ENCODE data around the gene POLR2H.

The POLR2H gene

GRCh38 chr3:184352149-184352785 is 9.2 kb upstream of the POLR2H start:
- CTCF ChIA-PET: interaction anchor here (1.1 to 1.4 kb wide), 3 partner anchors 8 to 189 kb away, joined by 3 read pairs; partner anchors contain the start of genes CLCN2 and POLR2H
- DNase-seq: no peak
- no peaks in the 10 kb centered on the region for H3K9me3 Mint-ChIP-seq
- no peaks in the 10 kb centered on the region for H3K27me3 Mint-ChIP-seq
- no peak overlapping the region for H3K27ac Mint-ChIP-seq
- H3K4me3 Mint-ChIP-seq: no peak overlapping the region
- no peaks in the 10 kb centered on the region for H3K4me1 Mint-ChIP-seq
- no peaks in the 10 kb centered on the region for H3K36me3 Mint-ChIP-seq

- Mint-ChIP-seq H3K27ac (no peak overlapping the region), H3K4me3 (no peak overlapping the region), H3K4me1 (no peaks in the 10 kb centered on the region), H3K36me3 (no peaks in the 10 kb centered on the region), H3K9me3 (no peaks in the 10 kb centered on the region), H3K27me3 (peaks cover under 1% of the 10 kb centered on the region)
- CTCF ChIA-PET: interaction anchor here (0.9 to 2.8 kb wide), 10 partner anchors 9 to 204 kb away, joined by 3 to 15 read pairs (median 3); partner anchors contain the start of genes CLCN2, FAM131A and POLR2H
- no peak for DNase-seq
Measured at GRCh38 chr3:184352897-184353545, 8.5 kb upstream of the POLR2H start.

DNA sequence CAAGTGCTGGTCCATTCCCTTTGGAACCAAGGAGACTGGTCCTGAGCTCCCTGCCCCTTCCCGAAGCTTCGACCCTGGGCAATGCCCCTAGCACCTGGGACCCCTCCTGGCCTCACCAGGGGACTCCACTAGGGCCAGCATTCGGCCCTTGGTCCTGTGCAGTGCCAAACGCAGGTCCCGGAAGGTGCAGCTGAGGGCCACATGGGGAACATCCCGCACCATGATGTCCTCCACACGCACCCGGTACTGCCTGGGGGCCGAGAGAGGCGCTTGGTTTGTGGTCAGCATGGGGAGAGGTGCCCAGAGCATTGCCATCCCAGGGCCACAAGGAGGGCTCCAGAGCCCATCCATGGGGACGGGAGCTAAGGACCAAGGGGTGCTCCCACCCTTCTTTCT is 8.0 kb upstream of the POLR2H start:
- peaks cover 6% of the 10 kb centered on the region for H3K27me3 Mint-ChIP-seq
- H3K27ac Mint-ChIP-seq: no peak overlapping the region
- DNase-seq: no peak
- no peaks in the 10 kb centered on the region for H3K36me3 Mint-ChIP-seq
- CTCF ChIA-PET: interaction anchor here (0.6 to 2.8 kb wide), 15 partner anchors 8 to 204 kb away, joined by 3 to 15 read pairs (median 3); partner anchors contain the start of gene FAM131A
- H3K4me1 Mint-ChIP-seq: no peaks in the 10 kb centered on the region
- no peak overlapping the region for H3K4me3 Mint-ChIP-seq
- no peaks in the 10 kb centered on the region for H3K9me3 Mint-ChIP-seq

- H3K9me3 Mint-ChIP-seq: no peaks in the 10 kb centered on the region
- CTCF ChIA-PET: interaction anchor here (0.6 to 2.8 kb wide), 16 partner anchors 9 to 203 kb away, joined by 3 to 15 read pairs (median 4); partner anchors contain the start of gene FAM131A
- no peaks in the 10 kb centered on the region for H3K36me3 Mint-ChIP-seq
- H3K27me3 Mint-ChIP-seq: peaks cover 12% of the 10 kb centered on the region
- no peak overlapping the region for H3K27ac Mint-ChIP-seq
- no peaks in the 10 kb centered on the region for H3K4me1 Mint-ChIP-seq
- peak; percentile 72 for DNase-seq
- H3K4me3 Mint-ChIP-seq: no peak overlapping the region
Measured at GRCh38 chr3:184354121-184354728, 7.3 kb upstream of the POLR2H start.

- H3K9me3 Mint-ChIP-seq: no peaks in the 10 kb centered on the region
- CTCF ChIA-PET: interaction anchor here (0.9 to 2.8 kb wide), 6 partner anchors 8 to 196 kb away, joined by 3 to 15 read pairs (median 4); partner anchors contain the start of gene FAM131A
- no peak overlapping the region for H3K4me3 Mint-ChIP-seq
- no peaks in the 10 kb centered on the region for H3K4me1 Mint-ChIP-seq
- no peak overlapping the region for H3K27ac Mint-ChIP-seq
- no peaks in the 10 kb centered on the region for H3K36me3 Mint-ChIP-seq
- peaks cover 15% of the 10 kb centered on the region for H3K27me3 Mint-ChIP-seq
- DNase-seq: no peak
Measured at GRCh38 chr3:184354754-184355153, 6.8 kb upstream of the POLR2H start.

DNA sequence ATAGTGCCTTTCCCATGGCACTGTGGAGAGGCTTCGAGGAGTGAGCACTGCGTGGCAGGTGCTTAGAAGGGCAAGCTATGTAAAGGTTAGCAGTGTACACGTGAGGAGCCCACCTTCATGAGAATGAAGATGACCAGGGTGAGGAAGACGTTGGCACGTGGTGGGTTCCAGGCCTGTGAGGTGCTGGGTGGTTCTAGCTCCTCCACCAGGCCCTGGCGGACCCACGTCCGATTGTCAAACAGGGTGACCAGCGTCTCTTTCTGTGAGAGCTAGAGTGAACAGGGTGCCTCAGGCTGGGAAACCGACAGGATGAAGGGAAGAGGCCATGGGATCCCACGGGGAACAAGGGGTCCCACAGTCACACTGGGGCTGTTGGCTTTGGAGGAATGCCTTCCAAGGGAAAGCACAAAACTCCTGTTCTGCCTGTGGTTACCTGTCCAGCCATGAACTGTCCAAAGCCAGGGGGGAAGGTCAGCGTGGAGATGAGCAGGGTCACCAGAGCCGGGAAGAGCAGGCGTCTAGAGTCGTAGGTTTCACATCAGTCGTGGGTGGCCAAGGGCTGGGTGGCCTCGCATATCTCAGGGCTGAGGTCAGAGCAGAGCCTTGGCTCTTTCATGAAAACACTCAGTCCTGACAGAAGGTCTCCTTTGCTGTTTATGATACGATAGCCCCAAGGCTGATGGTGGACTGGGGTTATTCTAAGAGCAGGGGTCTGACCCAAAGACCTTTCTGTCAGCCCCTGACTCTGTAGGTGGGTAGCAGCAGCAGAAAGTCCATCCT is 6.1 kb upstream of the POLR2H start:
- Mint-ChIP-seq H3K27me3 (peaks cover 22% of the 10 kb centered on the region), H3K36me3 (no peaks in the 10 kb centered on the region)

GRCh38 chr3:184357248-184358123 is 4.0 kb upstream of the POLR2H start:
- H3K4me3 Mint-ChIP-seq: no peak overlapping the region
- no peak overlapping the region for H3K27ac Mint-ChIP-seq
- CTCF ChIA-PET: no interaction called here

More for the DNA sequence above, 6.1 kb upstream of the POLR2H start:
- no peak for DNase-seq
- Mint-ChIP-seq H3K27ac (no peak overlapping the region), H3K4me1 (peaks cover 5% of the 10 kb centered on the region), H3K9me3 (no peaks in the 10 kb centered on the region), H3K4me3 (no peak overlapping the region)
- CTCF ChIA-PET: interaction anchor here (0.9 to 2.8 kb wide), 5 partner anchors 9 to 195 kb away, joined by 3 to 15 read pairs (median 4); no protein-coding TSS in a partner anchor

GRCh38 chr3:184358124-184358767 is 3.3 kb upstream of the POLR2H start:
- CTCF ChIA-PET: no interaction called here
- no peaks in the 10 kb centered on the region for H3K9me3 Mint-ChIP-seq
- peaks cover under 1% of the 10 kb centered on the region for H3K36me3 Mint-ChIP-seq
- no peak overlapping the region for H3K4me3 Mint-ChIP-seq
- H3K4me1 Mint-ChIP-seq: peaks cover 11% of the 10 kb centered on the region
- H3K27me3 Mint-ChIP-seq: peaks cover 29% of the 10 kb centered on the region
- no peak for DNase-seq
- no peak overlapping the region for H3K27ac Mint-ChIP-seq

More at GRCh38 chr3:184357248-184358123, 4.0 kb upstream of the POLR2H start:
- no peaks in the 10 kb centered on the region for H3K9me3 Mint-ChIP-seq
- H3K36me3 Mint-ChIP-seq: no peaks in the 10 kb centered on the region
- peaks cover 29% of the 10 kb centered on the region for H3K27me3 Mint-ChIP-seq
- DNase-seq: no peak
- peaks cover 11% of the 10 kb centered on the region for H3K4me1 Mint-ChIP-seq

DNA sequence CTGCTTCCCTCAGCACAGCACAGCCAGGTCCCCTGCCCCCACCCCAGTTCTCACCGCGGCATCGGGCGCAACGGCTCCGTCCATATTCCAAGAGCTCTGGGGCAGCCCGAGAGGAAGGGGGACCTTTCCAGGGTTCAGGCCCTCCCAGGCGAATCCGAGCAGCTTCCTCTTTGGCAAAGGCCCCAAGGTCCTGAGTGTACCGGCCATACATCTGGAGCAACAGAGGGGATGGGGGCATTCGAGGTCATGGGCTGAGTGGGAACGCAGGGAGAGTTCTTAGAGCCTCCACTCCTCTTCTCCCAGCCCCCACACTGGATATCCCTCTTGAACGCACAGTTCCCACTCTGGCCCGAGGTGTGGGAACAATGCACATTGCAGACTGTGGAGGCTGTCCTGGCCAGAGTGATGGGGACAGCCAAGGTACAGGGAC is 2.6 kb upstream of the POLR2H start:
- peaks cover 5% of the 10 kb centered on the region for H3K36me3 Mint-ChIP-seq
- H3K4me1 Mint-ChIP-seq: peaks cover 12% of the 10 kb centered on the region
- no peaks in the 10 kb centered on the region for H3K9me3 Mint-ChIP-seq
- no peak overlapping the region for H3K4me3 Mint-ChIP-seq
- no peak for DNase-seq
- H3K27ac Mint-ChIP-seq: no peak overlapping the region
- CTCF ChIA-PET: no interaction called here
- H3K27me3 Mint-ChIP-seq: peaks cover 29% of the 10 kb centered on the region

DNA sequence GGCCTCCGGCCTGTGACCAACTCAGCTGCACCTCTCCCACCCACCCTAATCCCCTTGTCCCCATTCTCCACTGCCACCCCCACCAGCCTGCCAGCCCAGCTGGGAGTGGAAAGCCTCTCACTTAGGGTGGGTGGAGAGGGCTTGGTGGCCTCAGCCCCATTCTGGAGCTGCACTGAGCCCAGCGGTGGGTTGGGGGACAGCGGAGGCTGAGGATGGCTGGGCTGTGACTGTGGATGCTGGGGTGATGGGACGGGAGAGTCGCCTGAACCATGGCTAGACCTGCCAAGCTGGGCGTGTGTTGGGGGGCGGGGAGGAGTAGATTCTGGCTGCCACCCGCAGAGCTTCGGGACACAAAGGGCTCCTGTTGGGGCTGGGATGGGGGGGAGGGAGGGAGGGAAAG is 1.9 kb upstream of the POLR2H start:
- Mint-ChIP-seq H3K4me3 (peak overlapping the region; percentile 71), H3K4me1 (peaks cover 19% of the 10 kb centered on the region), H3K9me3 (no peaks in the 10 kb centered on the region), H3K27ac (no peak overlapping the region), H3K36me3 (peaks cover 8% of the 10 kb centered on the region), H3K27me3 (peaks cover 29% of the 10 kb centered on the region)
- DNase-seq: no peak
- CTCF ChIA-PET: no interaction called here

- Mint-ChIP-seq H3K27me3 (peaks cover 29% of the 10 kb centered on the region), H3K4me1 (peaks cover 26% of the 10 kb centered on the region), H3K9me3 (no peaks in the 10 kb centered on the region), H3K36me3 (peaks cover 15% of the 10 kb centered on the region), H3K27ac (peak overlapping the region; percentile 58), H3K4me3 (peak overlapping the region; percentile 71)
- CTCF ChIA-PET: interaction anchor here (1.3 to 2.0 kb wide), 2 partner anchors 8 to 11 kb away, joined by 3 to 6 read pairs; no protein-coding TSS in a partner anchor
- DNase-seq: no peak
Measured at GRCh38 chr3:184360070-184360928, 1.2 kb upstream of the POLR2H start.

GRCh38 chr3:184360929-184361531 is 480 bp upstream of the POLR2H start:
- Mint-ChIP-seq H3K27ac (peak overlapping the region; percentile 58), H3K4me1 (peaks cover 29% of the 10 kb centered on the region), H3K36me3 (peaks cover 19% of the 10 kb centered on the region), H3K27me3 (peaks cover 29% of the 10 kb centered on the region), H3K9me3 (no peaks in the 10 kb centered on the region), H3K4me3 (peak overlapping the region; percentile 71)
- CTCF ChIA-PET: interaction anchor here (1.1 to 2.0 kb wide), 3 partner anchors 9 to 11 kb away, joined by 3 to 6 read pairs (median 3); no protein-coding TSS in a partner anchor
- DNase-seq: no peak
